Measurements from ENCODE around the gene POMT2. TPM values are rescaled to one million over a fixed set of nuclear protein-coding genes. Genes with fewer than 3 reads are reported as not detected.

POMT2 gene
- total and polyA plus RNA-seq, 2 donors (not counting 3 experiments of a cell fraction or from before 2014, with no cell fraction given), result 19.5 to 48.2 TPM

DNA sequence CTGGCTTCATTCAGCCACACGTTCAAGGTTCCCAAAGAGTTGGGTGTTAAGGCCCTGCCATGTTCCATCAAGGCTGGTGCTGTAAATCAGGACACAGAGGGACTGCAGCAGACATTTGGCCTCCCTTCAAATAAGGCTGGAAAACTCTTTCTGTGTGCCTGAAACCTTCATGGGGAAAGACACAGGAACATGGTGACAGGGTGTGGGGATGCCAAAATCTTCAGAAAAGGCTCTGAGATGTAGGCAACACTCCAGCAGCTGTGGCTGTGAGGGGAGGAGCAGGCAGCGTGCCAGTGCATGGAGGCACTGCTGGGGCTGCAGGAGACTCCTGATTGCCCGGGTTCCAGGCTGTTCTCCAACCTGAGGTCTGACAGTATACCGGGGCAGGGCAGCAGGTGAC, 15.0 kb downstream of the POMT2 start:
- Histone ChIP-seq H3K9me3 (replicated peaks; ENCODE audit: control insufficient read depth, insufficient read depth, low read length) (no peaks in the 10 kb centered on the region), H4K20me1 (replicated peaks; ENCODE audit: control insufficient read depth, extremely low read depth, insufficient read depth, low read length) (no peaks in the 10 kb centered on the region), H3K27ac (ENCODE audit: insufficient read depth, low read depth, low read length) (no peak overlapping the region), H3K27me3 (ENCODE audit: control insufficient read depth in 2 of 2, insufficient read depth in 2 of 2, low read length in 2 of 2) (no peaks in the 10 kb centered on the region), H3K79me2 (ENCODE audit: control insufficient read depth, insufficient read depth, low read length) (no peaks in the 10 kb centered on the region), H3K9ac (replicated peaks; ENCODE audit: extremely low read depth, insufficient read depth, low read length) (no peak overlapping the region), H3K4me2 (ENCODE audit: insufficient read depth, low read length) (no peak overlapping the region), H3K36me3 (ENCODE audit: control insufficient read depth in 2 of 2, extremely low read depth in 1 of 2, insufficient read depth in 2 of 2, low read length in 2 of 2) (peaks cover 0 to 4% of the 10 kb centered on the region in 2 experiments), H2AFZ (ENCODE audit: low read depth, low read length) (no peak overlapping the region), H3K4me3 (replicated peaks in 1 of 3; ENCODE audit: insufficient read depth in 1 of 3, low read depth in 1 of 3, low read length in 3 of 3) (no peak overlapping the region), H3K4me1 (ENCODE audit: control insufficient read depth, extremely low read depth, insufficient read depth, low read length) (peaks cover 23% of the 10 kb centered on the region), H3K9me1 (replicated peaks; ENCODE audit: control insufficient read depth, extremely low read depth, insufficient read depth, low read length) (no peaks in the 10 kb centered on the region)
- dilution Hi-C loops (cut with MboI; ENCODE audit: extremely low pct_ligation_motif_present, low sequenced_read_pairs), result no loop called here
- DNase-seq (ENCODE audit: low read depth, low spot score) (no peak), FAIRE-seq (no peak)
- CTCF ChIA-PET, result interaction anchor here (0.9 to 12.7 kb wide), 3 partner anchors 9 to 157 kb away, joined by 3 to 515 read pairs (median 15); partner anchors contain the start of genes GSTZ1 and POMT2
- intact Hi-C loops (cut with micrococcal nuclease), result no loop called here
- POLR2A ChIA-PET, result no interaction called here
- TF ChIP-seq GATA2 (IDR thresholded peaks at IDR 0.05; ENCODE audit: insufficient read depth, insufficient read length, low read depth, low read length), result no peak
- TF ChIP-seq JUN (IDR thresholded peaks at IDR 0.05; ENCODE audit: borderline replicate concordance, insufficient read depth, insufficient read length, low read depth), result no peak
- no peak for TF ChIP-seq POLR2A (IDR thresholded peaks at IDR 0.05; ENCODE audit: low read depth, low read length)
- no peak for TF ChIP-seq MYC (IDR thresholded peaks at IDR 0.05; ENCODE audit: low read depth, low read length)
- TF ChIP-seq, protein P1, sequence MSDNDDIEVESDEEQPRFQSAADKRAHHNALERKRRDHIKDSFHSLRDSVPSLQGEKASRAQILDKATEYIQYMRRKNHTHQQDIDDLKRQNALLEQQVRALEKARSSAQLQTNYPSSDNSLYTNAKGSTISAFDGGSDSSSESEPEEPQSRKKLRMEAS (IDR thresholded peaks at IDR 0.05; ENCODE audit: insufficient read depth, insufficient read length), result no peak
- TF ChIP-seq FOS (IDR thresholded peaks at IDR 0.05; ENCODE audit: borderline replicate concordance, insufficient read depth, low read length), result no peak
- no peak for TF ChIP-seq EZH2 (IDR thresholded peaks at IDR 0.05; ENCODE audit: borderline replicate concordance, low read depth, low read length, severe bottlenecking)
- TF ChIP-seq, protein P2, sequence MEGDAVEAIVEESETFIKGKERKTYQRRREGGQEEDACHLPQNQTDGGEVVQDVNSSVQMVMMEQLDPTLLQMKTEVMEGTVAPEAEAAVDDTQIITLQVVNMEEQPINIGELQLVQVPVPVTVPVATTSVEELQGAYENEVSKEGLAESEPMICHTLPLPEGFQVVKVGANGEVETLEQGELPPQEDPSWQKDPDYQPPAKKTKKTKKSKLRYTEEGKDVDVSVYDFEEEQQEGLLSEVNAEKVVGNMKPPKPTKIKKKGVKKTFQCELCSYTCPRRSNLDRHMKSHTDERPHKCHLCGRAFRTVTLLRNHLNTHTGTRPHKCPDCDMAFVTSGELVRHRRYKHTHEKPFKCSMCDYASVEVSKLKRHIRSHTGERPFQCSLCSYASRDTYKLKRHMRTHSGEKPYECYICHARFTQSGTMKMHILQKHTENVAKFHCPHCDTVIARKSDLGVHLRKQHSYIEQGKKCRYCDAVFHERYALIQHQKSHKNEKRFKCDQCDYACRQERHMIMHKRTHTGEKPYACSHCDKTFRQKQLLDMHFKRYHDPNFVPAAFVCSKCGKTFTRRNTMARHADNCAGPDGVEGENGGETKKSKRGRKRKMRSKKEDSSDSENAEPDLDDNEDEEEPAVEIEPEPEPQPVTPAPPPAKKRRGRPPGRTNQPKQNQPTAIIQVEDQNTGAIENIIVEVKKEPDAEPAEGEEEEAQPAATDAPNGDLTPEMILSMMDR (IDR thresholded peaks at IDR 0.05; ENCODE audit: extremely low read depth in 1 of 2, insufficient read depth in 1 of 2, low read depth in 1 of 2, low read length in 2 of 2), result no peak
- no peak for TF ChIP-seq POLR2AphosphoS5 (IDR thresholded peaks at IDR 0.05; ENCODE audit: insufficient read depth, low read depth, low read length)
- no TSS peak for BruUV-seq (replicated peaks)
